Loucy (cell line): Measurements from ENCODE around the gene ISL1.

ENCODE experiments used
- H2AFZ ChIP-seq: fragments of 200-600 bp; sonication (generic); 2 replicates; pipeline ENCODE4 v1.6.0; 2016; ENCODE audit warnings: antibody characterized with exemption, mild to moderate bottlenecking, low read length, moderate library complexity
- H3F3A ChIP-seq: fragments of 200-600 bp; 2 replicates; pipeline ENCODE4 v1.6.0; 2016; ENCODE audit warnings: antibody characterized with exemption, low read depth, mild to moderate bottlenecking
- H3K27me3 ChIP-seq: fragments of 200-600 bp; sonication (generic); 2 replicates; pipeline ENCODE4 v1.6.1; 2014; ENCODE audit warnings: low read length, mild to moderate bottlenecking; ENCODE audit not compliant: insufficient read depth, poor library complexity, severe bottlenecking
- H3K36me3 ChIP-seq: fragments of 200-600 bp; sonication (generic); 2 replicates; pipeline ENCODE4 v1.6.1; 2016; ENCODE audit warnings: low read length; ENCODE audit not compliant: insufficient read depth
- H3K4me1 ChIP-seq: fragments of 200-600 bp; sonication (generic); 2 replicates; pipeline ENCODE4 v1.5.1; 2014; ENCODE audit warnings: low read length, mild to moderate bottlenecking; ENCODE audit not compliant: insufficient read depth, poor library complexity, severe bottlenecking
- H3K4me2 ChIP-seq: fragments of 200-600 bp; sonication (generic); 2 replicates; pipeline ENCODE4 v1.6.0; 2014; ENCODE audit warnings: antibody characterized with exemption, low read length, low read depth, mild to moderate bottlenecking; ENCODE audit not compliant: poor library complexity, severe bottlenecking
- H3K4me3 ChIP-seq: fragments of 200-600 bp; sonication (generic); 2 replicates; pipeline ENCODE4 v1.5.1; 2014; ENCODE audit warnings: low read length, mild to moderate bottlenecking, mixed read lengths; ENCODE audit not compliant: poor library complexity, severe bottlenecking
- H3K79me2 ChIP-seq: fragments of 200-600 bp; sonication (generic); 2 replicates; pipeline ENCODE4 v1.6.1; 2014; ENCODE audit warnings: low read length; ENCODE audit not compliant: insufficient read depth
- H3K9ac ChIP-seq: fragments of 200-600 bp; sonication (generic); 2 replicates; pipeline ENCODE4 v1.6.0; 2014; ENCODE audit warnings: mild to moderate bottlenecking, low read depth, low read length, moderate library complexity; ENCODE audit not compliant: poor library complexity, severe bottlenecking
- H3K9me2 ChIP-seq: fragments of 200-600 bp; sonication (generic); replicated peaks from 2 replicates; pipeline ENCODE4 v1.6.1; 2016; ENCODE audit warnings: low read depth, low read length, mixed read lengths
- H3K9me3 ChIP-seq: fragments of 200-600 bp; sonication (generic); 2 replicates; pipeline ENCODE4 v1.6.1; 2014; ENCODE audit warnings: mild to moderate bottlenecking, antibody characterized with exemption, low read length, low read depth; ENCODE audit not compliant: insufficient read depth
- H4K20me1 ChIP-seq: fragments of 200-600 bp; sonication (generic); 2 replicates; pipeline ENCODE4 v1.6.0; 2014; ENCODE audit warnings: antibody characterized with exemption, low read length, mild to moderate bottlenecking; ENCODE audit not compliant: insufficient read depth, poor library complexity, severe bottlenecking
- CTCF ChIP-seq: fragments of 200-600 bp; sonication (generic); conservative IDR thresholded peaks from 2 replicates; pipeline ENCODE4 v1.5.1; 2014; ENCODE audit warnings: mild to moderate bottlenecking, antibody characterized with exemption, low read length
- EZH2phosphoT487 ChIP-seq: fragments of 200-600 bp; IDR thresholded peaks from 2 replicates; pipeline ENCODE4 v1.6.1; 2018; ENCODE audit warnings: antibody characterized with exemption, mild to moderate bottlenecking, moderate library complexity, borderline replicate concordance

ISL1 gene

GRCh38 chr5:51398875-51399642 is 15.8 kb downstream of the ISL1 start:
- H2AFZ ChIP-seq: no peak overlapping the region
- H3K79me2 ChIP-seq: no peaks in the 10 kb centered on the region
- H4K20me1 ChIP-seq: no peaks in the 10 kb centered on the region
- H3K9me3 ChIP-seq: no peaks in the 10 kb centered on the region
- H3K9ac ChIP-seq: no peak overlapping the region
- no peak overlapping the region for H3K4me2 ChIP-seq
- TF ChIP-seq EZH2phosphoT487 (no peak), CTCF (no peak)
- no peak overlapping the region for H3K4me3 ChIP-seq
- H3K27me3 ChIP-seq: no peaks in the 10 kb centered on the region
- no peaks in the 10 kb centered on the region for H3K36me3 ChIP-seq
- H3K9me2 ChIP-seq: no peaks in the 10 kb centered on the region
- no peaks in the 10 kb centered on the region for H3F3A ChIP-seq
- H3K4me1 ChIP-seq: no peaks in the 10 kb centered on the region

GRCh38 chr5:51399643-51400006 is 16.4 kb downstream of the ISL1 start:
- no peaks in the 10 kb centered on the region for H3K79me2 ChIP-seq
- H3F3A ChIP-seq: no peaks in the 10 kb centered on the region
- TF ChIP-seq CTCF: no peak
- TF ChIP-seq EZH2phosphoT487: no peak
- H4K20me1 ChIP-seq: no peaks in the 10 kb centered on the region
- no peaks in the 10 kb centered on the region for H3K9me3 ChIP-seq
- H3K9me2 ChIP-seq: no peaks in the 10 kb centered on the region
- no peak overlapping the region for H2AFZ ChIP-seq
- no peaks in the 10 kb centered on the region for H3K27me3 ChIP-seq
- H3K36me3 ChIP-seq: no peaks in the 10 kb centered on the region
- H3K9ac ChIP-seq: no peak overlapping the region
- no peak overlapping the region for H3K4me2 ChIP-seq
- H3K4me3 ChIP-seq: no peak overlapping the region
- no peaks in the 10 kb centered on the region for H3K4me1 ChIP-seq

- H3K27me3 ChIP-seq: no peaks in the 10 kb centered on the region
- no peaks in the 10 kb centered on the region for H3K79me2 ChIP-seq
- no peaks in the 10 kb centered on the region for H3K9me2 ChIP-seq
- H3K9ac ChIP-seq: no peak overlapping the region
- no peaks in the 10 kb centered on the region for H3K9me3 ChIP-seq
- no peak overlapping the region for H3K4me3 ChIP-seq
- H3K4me2 ChIP-seq: no peak overlapping the region
- TF ChIP-seq CTCF (no peak), EZH2phosphoT487 (no peak)
- H2AFZ ChIP-seq: no peak overlapping the region
- no peaks in the 10 kb centered on the region for H3K36me3 ChIP-seq
- no peaks in the 10 kb centered on the region for H4K20me1 ChIP-seq
- H3K4me1 ChIP-seq: no peaks in the 10 kb centered on the region
- no peaks in the 10 kb centered on the region for H3F3A ChIP-seq
Measured at GRCh38 chr5:51404255-51404654, 21.0 kb downstream of the ISL1 start.
